ENCODE data around the gene FMN2.

- TF ChIP-seq CTCF (IDR thresholded peaks at IDR 0.05) = no peak
- TF ChIP-seq POLR2AphosphoS5 (IDR thresholded peaks at IDR 0.05) = no peak
- TF ChIP-seq POLR2A (IDR thresholded peaks at IDR 0.05) = no peak
Observed at GRCh38 chr1:240506176-240506575, 414.5 kb downstream of the FMN2 start.
